C4-2B (cell line): Measurements from ENCODE around the gene BSX.

Experiments used
- ZFX ChIP-seq: fragments of 450-650 bp; IDR thresholded peaks from 2 replicates; pipeline ENCODE4 v1.6.1; 2017
- TF ChIP-seq, protein P1 (sequence below): fragments of 450-650 bp; conservative IDR thresholded peaks from 2 replicates; pipeline ENCODE4 v1.5.1; 2017; ENCODE audit warnings: mild to moderate bottlenecking

DNA sequence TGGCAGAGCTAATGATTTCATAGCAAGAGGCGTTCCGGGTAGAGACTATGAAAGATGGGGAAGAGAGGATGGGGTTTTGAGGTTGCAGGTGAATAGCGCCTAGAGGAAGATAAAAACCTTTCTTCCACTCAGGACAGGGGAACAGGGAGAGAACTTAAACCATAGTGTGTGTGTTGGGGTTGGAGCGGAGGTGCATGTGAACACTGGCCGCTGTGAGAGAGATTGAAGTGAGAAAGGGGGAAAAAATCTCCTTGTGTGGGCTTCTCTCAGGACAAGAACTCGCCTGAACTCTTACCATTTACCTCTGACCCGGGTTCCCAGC is 3.4 kb downstream of the BSX start:
- TF ChIP-seq, protein P1, sequence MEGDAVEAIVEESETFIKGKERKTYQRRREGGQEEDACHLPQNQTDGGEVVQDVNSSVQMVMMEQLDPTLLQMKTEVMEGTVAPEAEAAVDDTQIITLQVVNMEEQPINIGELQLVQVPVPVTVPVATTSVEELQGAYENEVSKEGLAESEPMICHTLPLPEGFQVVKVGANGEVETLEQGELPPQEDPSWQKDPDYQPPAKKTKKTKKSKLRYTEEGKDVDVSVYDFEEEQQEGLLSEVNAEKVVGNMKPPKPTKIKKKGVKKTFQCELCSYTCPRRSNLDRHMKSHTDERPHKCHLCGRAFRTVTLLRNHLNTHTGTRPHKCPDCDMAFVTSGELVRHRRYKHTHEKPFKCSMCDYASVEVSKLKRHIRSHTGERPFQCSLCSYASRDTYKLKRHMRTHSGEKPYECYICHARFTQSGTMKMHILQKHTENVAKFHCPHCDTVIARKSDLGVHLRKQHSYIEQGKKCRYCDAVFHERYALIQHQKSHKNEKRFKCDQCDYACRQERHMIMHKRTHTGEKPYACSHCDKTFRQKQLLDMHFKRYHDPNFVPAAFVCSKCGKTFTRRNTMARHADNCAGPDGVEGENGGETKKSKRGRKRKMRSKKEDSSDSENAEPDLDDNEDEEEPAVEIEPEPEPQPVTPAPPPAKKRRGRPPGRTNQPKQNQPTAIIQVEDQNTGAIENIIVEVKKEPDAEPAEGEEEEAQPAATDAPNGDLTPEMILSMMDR = no peak
- no peak for TF ChIP-seq ZFX
